ENCODE results near the gene DYNC1LI2. TPM values are rescaled to one million over a fixed set of nuclear protein-coding genes. Genes with fewer than 3 reads are reported as not detected.

Gene DYNC1LI2
- total and polyA plus RNA-seq, 12 donors = 39.3 to 234 (median 94.3) TPM

DNA sequence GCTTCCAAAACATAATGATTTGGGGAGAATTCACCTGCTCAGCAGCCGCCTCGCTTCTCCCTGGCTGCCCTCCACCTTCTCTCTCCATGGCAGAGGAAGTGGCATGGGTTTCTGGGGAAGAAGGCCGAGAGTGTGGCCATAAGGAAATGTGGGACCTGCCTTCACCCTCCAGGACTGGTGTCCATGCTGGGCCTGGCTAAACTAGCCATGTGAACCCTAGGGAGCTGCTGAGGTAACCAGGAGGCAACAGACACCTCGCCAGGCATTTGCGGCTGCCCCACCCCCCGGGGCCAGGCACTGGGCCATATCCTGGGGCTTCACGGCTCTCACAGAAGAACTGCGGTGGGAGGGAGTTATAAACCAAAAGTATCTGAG, 44.9 kb downstream of the DYNC1LI2 start:
- H3K9me3 ChIP-seq (replicated peaks in 1 of 3) = no peaks in the 10 kb centered on the region
- no peak for TF ChIP-seq POLR2A (IDR thresholded peaks at IDR 0.05)
- TF ChIP-seq, protein P1, sequence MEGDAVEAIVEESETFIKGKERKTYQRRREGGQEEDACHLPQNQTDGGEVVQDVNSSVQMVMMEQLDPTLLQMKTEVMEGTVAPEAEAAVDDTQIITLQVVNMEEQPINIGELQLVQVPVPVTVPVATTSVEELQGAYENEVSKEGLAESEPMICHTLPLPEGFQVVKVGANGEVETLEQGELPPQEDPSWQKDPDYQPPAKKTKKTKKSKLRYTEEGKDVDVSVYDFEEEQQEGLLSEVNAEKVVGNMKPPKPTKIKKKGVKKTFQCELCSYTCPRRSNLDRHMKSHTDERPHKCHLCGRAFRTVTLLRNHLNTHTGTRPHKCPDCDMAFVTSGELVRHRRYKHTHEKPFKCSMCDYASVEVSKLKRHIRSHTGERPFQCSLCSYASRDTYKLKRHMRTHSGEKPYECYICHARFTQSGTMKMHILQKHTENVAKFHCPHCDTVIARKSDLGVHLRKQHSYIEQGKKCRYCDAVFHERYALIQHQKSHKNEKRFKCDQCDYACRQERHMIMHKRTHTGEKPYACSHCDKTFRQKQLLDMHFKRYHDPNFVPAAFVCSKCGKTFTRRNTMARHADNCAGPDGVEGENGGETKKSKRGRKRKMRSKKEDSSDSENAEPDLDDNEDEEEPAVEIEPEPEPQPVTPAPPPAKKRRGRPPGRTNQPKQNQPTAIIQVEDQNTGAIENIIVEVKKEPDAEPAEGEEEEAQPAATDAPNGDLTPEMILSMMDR (IDR thresholded peaks at IDR 0.05) = no peak
- no peak overlapping the region for H3K4me3 ChIP-seq
- WGBS, 4 donors = 61 to 81% (median 70%) methylated on average over 8 of the region's 8 CpGs
- intact Hi-C loops (cut with DNase I) = no loop called here
- H3K36me3 ChIP-seq (replicated peaks in 1 of 2) = no peaks in the 10 kb centered on the region
- peak overlapping the region in 2 of 5 donors; percentile 49 to 62 for H3K27ac ChIP-seq
- no peaks in the 10 kb centered on the region for H3K27me3 ChIP-seq
- DNase-seq = no peak
- peaks cover 0 to 12% of the 10 kb centered on the region in 2 donors for H3K4me1 ChIP-seq (replicated peaks in 1 of 2)

DNA sequence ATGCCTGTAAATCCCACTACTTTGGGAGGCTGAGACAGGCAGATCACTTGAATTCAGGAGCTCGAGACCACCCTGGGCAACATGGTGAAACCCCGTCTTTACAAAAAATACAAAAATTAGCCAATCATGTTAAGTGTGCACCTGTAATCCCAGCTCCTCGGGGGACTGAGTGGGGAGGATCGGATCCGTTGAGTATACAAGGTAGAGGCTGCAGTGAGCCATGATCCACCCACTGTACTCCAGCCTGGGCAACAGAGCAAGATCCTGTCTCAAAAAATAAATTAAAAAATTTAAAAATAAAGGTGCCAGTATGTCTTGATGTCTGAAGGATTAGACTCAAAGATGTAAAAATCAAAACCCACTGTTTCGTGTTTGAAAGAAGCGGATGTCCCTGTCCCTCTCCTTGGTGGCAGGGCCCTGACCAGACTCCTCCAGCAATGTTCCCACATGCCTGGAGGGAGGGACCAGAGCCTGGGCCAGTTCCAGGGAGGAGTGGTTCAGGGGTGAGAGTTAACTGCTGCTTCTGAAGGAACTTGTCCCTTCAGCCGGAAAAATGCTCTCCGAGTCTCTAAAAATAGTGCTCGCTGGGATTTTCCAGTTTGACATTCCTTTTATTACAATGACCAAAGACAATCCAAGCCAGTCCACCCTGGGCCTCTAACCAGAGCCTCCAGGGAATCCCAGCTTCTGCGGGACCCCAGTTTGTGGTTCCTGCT, 45.5 kb downstream of the DYNC1LI2 start:
- Histone ChIP-seq H3K27ac (peak overlapping the region in 2 of 5 donors; percentile 49 to 62), H3K27me3 (no peaks in the 10 kb centered on the region), H3K4me1 (replicated peaks in 1 of 2) (peaks cover 0 to 12% of the 10 kb centered on the region in 2 donors), H3K9me3 (replicated peaks in 1 of 3) (no peaks in the 10 kb centered on the region), H3K36me3 (replicated peaks in 1 of 2) (no peaks in the 10 kb centered on the region), H3K4me3 (no peak overlapping the region)
- peak; percentile 34 to 77 (median 47) for DNase-seq
- TF ChIP-seq, protein P1 (IDR thresholded peaks at IDR 0.05) = no peak
- no peak for TF ChIP-seq POLR2A (IDR thresholded peaks at IDR 0.05)
- intact Hi-C loops (cut with DNase I) = no loop called here
- WGBS, 4 donors = 74 to 80% (median 77%) methylated on average over 11 of the region's 11 CpGs

DNA sequence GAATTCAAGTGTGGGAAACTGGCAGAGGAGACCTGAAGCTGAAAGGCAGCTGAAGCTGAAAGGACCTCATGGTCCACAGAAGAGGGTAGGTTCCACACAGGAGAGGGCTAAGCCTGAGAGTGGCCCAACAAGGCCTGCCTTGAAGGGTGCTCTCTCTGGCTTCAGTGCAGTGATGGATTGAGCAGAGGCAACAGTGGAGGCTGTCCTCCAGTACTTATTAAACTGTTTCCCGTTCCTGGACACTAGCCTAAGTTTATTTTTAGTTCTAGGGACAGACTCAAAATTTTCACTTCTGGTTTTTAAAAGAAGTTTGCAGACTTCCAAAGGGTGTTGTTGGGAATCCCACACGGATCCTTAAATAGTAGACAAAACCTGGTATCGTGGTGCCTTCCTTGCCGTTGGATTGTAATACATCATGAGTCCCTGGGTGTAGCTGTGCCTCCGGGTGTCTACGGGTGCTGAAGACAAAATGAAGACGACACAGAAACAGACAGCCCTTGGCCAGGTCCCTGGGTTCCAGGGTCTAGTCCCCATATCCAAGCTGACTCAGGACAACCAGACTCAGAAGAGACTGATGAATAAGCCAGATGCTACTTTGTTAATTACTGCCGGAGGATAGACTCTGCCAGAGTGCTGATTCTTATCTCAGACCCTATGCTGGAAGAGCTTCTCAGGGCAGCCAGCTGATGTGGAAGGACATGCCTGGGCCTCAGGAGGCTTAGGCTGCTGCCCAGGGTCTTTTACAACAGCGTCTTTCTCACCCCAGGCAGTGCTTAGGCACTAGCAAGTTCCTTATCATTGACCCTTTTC, 47.8 kb downstream of the DYNC1LI2 start:
- Histone ChIP-seq H3K36me3 (replicated peaks in 1 of 2) (no peaks in the 10 kb centered on the region), H3K27me3 (no peaks in the 10 kb centered on the region), H3K9me3 (replicated peaks in 1 of 3) (no peaks in the 10 kb centered on the region), H3K27ac (peak overlapping the region in 1 of 5 donors; percentile 44), H3K4me3 (no peak overlapping the region), H3K4me1 (replicated peaks in 1 of 2) (peaks cover 0 to 12% of the 10 kb centered on the region in 2 donors)
- 34 to 54% (median 48%) methylated on average over 5 to 9 of the region's 9 CpGs for WGBS, 4 donors
- peak in 1 of 7 donors; percentile 56 for DNase-seq
- TF ChIP-seq POLR2A (IDR thresholded peaks at IDR 0.05) = no peak
- TF ChIP-seq, protein P1 (IDR thresholded peaks at IDR 0.05) = no peak
- intact Hi-C loops (cut with DNase I) = no loop called here

DNA sequence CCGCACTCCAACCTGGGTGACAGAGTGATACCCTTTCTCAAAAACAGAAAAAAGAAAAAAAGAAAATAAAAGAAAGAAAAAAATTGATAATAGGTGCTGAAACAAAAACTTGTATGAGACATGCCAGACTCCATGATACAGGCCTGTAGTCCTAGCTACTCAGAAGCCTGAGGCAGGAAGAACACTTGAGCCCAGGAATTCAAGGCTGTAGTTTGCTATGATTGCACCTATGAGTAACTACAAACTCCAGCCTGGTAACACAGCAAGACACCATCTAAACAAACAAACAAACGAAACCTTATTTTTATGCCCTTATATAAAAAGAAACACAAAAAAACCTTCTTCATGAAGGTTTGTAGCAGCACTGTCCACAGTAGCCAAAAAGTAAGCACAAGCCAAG, 49.9 kb downstream of the DYNC1LI2 start:
- no peak overlapping the region for H3K4me3 ChIP-seq
- no peaks in the 10 kb centered on the region for H3K9me3 ChIP-seq (replicated peaks in 1 of 3)
- no peak for DNase-seq
- H3K27me3 ChIP-seq = no peaks in the 10 kb centered on the region
- no peak overlapping the region for H3K27ac ChIP-seq
- intact Hi-C loops (cut with DNase I) = no loop called here
- H3K4me1 ChIP-seq (replicated peaks in 1 of 2) = peaks cover 0 to 11% of the 10 kb centered on the region in 2 donors
- H3K36me3 ChIP-seq (replicated peaks in 1 of 2) = no peaks in the 10 kb centered on the region
- WGBS, 4 donors = 84 to 92% (median 90%) methylated on average over 2 of the region's 2 CpGs
- TF ChIP-seq, protein P1 (IDR thresholded peaks at IDR 0.05) = no peak
- no peak for TF ChIP-seq POLR2A (IDR thresholded peaks at IDR 0.05)
